Stimulated activated CD8-positive, alpha-beta memory T cell treated with anti-CD3 and anti-CD28 coated beads, Interleukin-12 subunit alpha, Interleukin-12 subunit beta, amount 100 ng/mL, for 1 hour (primary cell): ENCODE measurements around the gene OR11A1.

ENCODE experiments used
- DNase-seq: peaks from one replicate; pipeline ENCODE4 v3.0.0-alpha.2; 2020; ENCODE audit warnings: low read depth

The OR11A1 gene

DNA sequence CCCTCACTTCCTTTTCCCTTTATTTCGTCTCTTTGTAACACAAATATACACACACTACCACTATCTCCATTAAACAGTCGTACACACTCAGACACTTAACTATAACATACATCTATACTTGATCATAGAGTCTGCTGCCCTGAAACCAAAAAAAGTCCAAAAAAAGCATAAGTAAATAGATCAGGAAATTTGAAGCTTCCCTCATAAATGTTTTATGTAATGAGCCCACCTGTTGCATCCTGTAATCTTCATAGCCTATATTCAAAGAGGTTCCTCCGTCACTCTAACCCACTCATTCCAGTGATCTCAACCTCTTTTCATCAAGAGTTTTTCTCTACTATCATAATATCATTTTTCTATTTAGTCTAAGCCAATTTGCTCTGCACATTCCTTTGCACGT is 68.3 kb downstream of the OR11A1 start:
- no peak for DNase-seq

DNA sequence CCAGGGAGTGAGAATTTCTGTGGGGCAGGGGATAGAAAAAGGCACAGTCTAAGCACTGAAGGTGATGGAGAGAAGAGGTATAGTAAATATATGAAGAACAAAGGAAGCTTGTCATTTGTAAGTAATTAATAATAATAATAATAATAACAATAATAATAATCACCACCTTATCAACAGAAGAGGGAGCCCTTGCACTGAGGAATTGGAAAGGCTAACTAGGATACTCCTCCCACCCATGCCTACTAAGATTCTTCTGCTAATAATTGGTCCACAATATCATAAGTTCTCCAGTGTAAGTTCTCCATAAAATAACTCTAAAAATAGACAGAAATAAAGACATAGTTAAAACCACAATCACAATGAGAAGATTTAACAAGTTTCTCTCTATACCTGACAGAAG is 80.9 kb downstream of the OR11A1 start:
- DNase-seq = no peak
